Measurements from ENCODE around the gene SULF2.

Gene SULF2

GRCh38 chr20:47733892-47734291 is 51.4 kb downstream of the SULF2 start:
- no peak for DNase-seq

GRCh38 chr20:47730744-47731143 is 54.5 kb downstream of the SULF2 start:
- no peak for DNase-seq

DNA sequence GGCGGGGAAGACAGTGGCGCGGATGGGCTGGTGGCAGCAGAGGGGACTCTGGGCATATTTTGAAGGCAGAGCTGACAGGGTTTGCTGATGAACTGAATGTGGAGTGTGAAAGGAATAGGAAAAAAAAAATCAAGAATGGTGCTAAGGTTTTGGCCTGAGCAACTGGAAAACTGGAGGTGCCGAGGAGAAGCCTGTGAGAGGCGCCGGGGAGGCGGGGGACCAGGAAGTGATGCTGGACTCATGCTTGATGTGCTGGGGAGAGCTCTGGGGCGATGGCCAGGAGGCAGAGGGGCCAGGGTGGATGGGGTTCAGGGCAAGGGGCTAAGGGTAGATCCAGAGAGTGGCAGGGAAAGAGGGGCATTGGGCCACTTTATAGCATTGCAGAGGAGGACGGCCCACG is 55.8 kb downstream of the SULF2 start:
- DNase-seq, result no peak

GRCh38 chr20:47727909-47728361 is 57.3 kb downstream of the SULF2 start:
- peak in 1 of 2 donors; percentile 47 for DNase-seq

DNA sequence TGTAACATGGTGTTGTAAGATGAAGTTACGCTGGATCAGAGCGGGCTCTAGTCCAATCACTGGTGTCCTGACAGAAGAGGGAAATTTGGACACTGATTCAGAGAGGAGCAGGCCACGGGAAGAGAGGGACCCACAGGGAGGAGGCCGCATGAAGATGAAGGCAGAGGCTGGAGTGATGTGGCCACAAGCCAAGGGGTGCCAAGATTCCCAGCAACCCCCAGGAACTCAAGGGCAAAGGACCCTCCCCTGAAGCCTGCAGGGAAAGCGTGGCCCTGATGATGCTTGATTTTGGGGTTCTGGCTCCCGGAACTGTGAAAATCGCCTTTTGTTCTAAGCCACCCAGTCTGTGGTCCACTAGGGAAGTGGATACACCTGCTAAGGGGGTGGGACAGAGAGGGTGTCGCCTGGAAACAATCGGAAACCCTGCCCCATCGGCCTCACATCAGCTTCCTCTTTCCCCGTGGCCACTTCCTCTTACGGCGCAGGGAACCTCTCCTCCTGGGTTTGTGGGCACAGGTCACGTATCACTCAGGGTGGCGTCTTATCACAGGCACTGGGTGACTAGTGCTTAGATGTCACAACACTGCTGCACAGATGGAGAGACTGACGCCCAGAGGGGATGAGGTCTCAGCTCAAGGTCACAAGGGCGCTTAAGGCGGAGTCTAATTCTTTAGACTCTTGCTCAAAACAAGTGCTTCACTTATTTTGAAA is 58.0 kb downstream of the SULF2 start:
- peak; percentile 55 to 85 for DNase-seq

DNA sequence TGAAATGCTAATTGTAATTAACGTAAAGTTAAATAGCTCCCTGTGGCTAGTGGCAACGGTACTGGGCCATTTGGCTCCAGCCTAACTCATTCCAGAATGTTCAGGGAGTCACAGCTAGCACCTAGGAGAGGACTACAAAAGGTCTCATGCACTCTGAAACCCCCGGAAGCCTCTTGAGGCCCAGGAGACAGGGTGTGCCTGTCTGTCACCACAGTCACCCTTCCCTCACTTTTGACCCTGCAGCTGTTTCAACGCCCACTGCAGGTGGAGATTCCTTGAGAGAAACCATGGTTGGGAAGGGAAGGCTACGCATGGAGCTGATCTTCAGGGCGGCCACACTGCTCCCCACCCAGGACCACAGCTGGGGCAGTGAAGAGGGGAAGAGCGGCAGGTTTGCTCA is 58.6 kb downstream of the SULF2 start:
- no peak for DNase-seq

DNA sequence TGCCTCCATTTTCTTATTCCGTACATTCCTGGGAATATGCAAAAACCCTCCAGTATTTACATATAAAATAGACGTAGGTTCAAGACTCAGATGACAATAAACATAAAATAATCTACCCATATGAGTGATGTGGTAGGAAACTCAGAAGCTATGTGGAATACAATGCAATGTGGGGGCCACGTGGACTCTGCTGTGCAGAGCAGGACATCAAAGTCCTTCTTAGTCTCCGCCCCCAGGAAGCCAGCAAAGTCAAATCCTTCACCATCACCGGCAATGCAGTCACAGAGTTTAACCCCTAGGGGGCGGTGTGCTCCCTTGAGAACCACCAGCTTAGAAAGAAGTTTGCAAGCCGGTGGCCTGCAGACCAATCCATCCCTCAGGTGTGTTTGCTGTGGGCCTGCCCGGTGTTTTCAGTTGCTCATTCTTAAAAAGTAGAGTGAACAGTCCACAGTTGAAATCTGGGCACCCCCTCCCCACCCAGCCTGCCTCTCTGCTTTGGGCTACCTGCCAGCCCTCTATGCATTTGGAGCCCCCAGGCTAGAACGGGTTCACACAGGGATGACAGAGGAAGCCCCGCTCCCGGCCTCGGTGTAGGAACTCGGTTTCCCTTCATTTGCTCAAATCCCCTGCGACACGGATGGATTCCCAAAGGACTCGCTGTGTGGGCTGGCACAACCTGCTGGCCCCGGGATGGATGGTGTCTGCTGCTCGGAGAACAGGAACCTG is 59.9 kb downstream of the SULF2 start:
- DNase-seq, result peak; percentile 35 to 77

GRCh38 chr20:47724910-47725247 is 60.4 kb downstream of the SULF2 start:
- DNase-seq, result no peak

GRCh38 chr20:47724396-47724795 is 60.9 kb downstream of the SULF2 start:
- no peak for DNase-seq

DNA sequence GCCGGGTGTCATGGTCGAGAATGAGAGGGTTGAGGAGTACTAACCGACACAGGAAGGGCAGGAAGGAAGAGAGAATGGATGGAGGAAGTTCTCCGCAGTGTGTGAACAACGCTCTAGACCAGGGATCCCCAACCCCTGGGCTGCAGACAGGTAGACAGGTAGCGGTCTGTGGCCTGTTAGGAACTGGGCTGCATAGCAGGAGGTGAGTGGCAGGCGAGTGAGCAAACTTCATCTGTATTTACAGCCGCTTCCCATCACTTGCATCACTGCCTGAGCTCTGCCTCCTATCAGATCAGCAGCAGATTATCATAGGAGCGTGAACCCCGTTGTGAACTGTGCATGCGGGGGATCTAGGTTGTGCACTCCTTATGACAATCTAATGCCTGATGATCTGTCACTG is 62.0 kb downstream of the SULF2 start:
- DNase-seq, result no peak

DNA sequence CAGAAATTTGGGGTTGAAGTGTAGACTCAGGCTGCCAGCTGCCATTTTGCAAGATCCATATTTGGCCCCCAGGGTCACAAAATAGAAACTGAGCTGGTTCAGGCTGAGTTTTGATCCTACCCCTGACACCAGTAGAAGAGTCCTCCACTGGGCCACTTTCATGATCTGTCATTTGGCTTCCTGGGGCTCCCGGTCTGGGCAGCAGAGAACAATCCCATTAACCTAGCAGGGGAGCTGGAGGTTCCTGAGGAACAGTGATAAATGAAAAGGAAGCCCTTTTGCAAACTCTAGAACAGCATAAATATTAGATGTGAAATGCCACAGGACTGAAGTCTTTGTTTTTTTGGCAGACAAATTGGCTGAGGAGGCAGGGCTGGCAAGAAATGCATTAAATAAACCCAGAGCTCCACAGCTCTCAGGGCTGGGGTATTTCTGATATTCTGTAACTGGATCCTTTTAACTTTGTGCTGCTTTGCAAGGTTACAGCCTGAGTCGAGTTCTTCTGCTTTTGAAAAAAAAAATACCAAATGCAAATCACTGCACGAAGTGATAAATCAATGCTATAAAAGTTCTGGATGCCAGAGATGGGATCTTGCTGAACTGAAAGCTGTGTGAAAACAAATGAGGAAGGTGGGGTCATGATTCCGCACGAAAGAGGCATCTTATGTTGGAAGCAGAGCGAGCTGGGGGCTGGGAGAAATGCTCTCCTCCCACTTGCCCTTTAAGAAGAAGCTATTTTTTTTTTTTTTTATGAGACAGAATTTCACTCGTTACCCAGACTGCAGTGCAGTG is 64.4 kb downstream of the SULF2 start:
- no peak for DNase-seq

GRCh38 chr20:47719625-47720024 is 65.7 kb downstream of the SULF2 start:
- DNase-seq, result no peak

GRCh38 chr20:47719211-47719610 is 66.1 kb downstream of the SULF2 start:
- DNase-seq, result no peak

DNA sequence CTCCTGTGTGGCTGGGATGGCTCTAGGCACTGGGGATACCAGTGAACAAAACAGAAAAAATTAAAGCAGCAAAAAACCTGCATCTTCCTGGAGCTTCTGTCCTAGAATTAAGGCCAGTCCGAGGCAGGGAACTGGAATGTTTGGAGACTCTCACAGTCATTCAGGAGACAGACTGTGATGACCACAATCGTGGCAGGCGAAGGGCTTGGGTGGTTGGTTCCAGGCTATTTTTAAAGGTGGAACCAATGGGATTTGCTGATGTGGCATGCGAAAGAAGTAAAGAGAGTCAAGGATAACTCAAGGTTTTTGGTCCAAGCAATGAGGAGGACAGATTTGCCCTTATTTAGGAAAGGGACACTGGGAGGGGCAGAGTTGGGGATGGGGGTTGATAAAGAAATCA is 66.9 kb downstream of the SULF2 start:
- no peak for DNase-seq

GRCh38 chr20:47717421-47717820 is 67.9 kb downstream of the SULF2 start:
- DNase-seq, result no peak

GRCh38 chr20:47713878-47714450 is 71.3 kb downstream of the SULF2 start:
- DNase-seq, result no peak

- no peak for DNase-seq
These were observed 72.1 kb downstream of the SULF2 start for GRCh38 chr20:47713163-47713562.

GRCh38 chr20:47711046-47711752 is 74.1 kb downstream of the SULF2 start:
- DNase-seq, result no peak

- peak in 1 of 2 donors; percentile 61 for DNase-seq
These were observed 74.6 kb downstream of the SULF2 start for GRCh38 chr20:47710665-47711045.

DNA sequence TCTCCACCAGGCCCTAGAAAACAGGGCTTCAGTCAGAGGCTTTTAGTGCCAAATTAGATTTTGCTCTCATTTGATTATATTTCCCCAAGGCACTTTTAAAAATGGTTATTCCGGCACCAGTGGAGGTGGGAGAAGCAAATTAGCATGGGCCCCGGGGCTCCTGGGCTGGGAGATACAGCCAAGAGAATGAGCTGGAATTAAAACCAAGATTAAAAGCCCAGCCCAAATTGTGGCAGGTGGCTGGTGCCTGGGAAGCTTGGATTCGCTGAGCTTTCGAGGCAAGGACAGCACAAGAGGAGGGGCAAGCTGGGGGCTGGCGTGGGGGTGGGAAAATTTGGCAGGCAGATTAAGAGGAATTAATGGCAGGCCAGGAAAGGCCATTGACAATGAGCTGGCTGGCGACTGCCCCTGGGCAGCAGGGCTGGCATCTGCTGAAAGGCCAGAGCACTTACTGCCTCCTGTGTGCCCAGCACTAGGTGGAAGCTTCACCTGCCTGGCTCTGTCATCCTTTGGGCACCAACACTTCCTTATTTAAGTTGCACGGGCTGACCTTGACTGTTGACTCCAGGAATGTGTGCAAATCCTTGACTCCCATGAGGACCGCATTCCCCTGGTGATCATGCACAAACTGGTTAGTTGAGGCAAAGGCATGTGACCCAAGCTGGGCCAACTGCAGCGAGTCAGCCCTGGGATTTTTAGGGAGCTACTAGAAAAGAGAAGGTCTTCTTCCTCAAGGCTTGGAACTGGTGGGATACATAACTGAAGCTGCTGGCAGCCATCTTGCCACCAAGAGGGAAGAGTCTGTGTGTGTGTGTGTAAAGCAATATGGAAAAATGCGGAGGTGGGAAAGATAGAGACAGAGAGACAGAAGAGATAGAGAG is 76.1 kb downstream of the SULF2 start:
- no peak for DNase-seq

- no peak for DNase-seq
These were observed 77.0 kb downstream of the SULF2 start for GRCh38 chr20:47708140-47708807.

All from bone marrow (tissue), 2 donors.